Panc1 (cell line): ENCODE results near the gene PDYN. TPM values are rescaled to one million over a fixed set of nuclear protein-coding genes. Genes with fewer than 3 reads are reported as not detected.

Experiments
- ATAC-seq: fragments of 200-7000 bp; cut with Tn5 transposase; 2 replicates; pipeline ENCODE4 v1.9.1; 2020; ENCODE audit warnings: mild to moderate bottlenecking, moderate library complexity
- BruUV-seq: library from RNA; stranded (reverse); fragments of 400-500 nt; replicated peaks from 2 replicates; lab custom pipeline; 2021; lab: Mats Ljungman, UMichigan
- CTCF ChIA-PET: fragments of 300-600 bp; sonication (Branson Sonifier 250); formaldehyde crosslinking; loops from one replicate; lab custom pipeline; 2022; ENCODE audit warnings: antibody characterized with exemption; lab: Charles Lee
- POLR2A ChIA-PET: fragments of 300-600 bp; sonication (Branson Sonifier 250); formaldehyde crosslinking; loops from one replicate; lab custom pipeline; 2022; ENCODE audit warnings: antibody characterized with exemption; lab: Charles Lee
- DNase-seq: peaks from one replicate; pipeline ENCODE4 v3.0.0-alpha.2; 2010; ENCODE audit warnings: low read depth, low spot score
- H3K27ac ChIP-seq: 2 replicates; pipeline ENCODE4 v1.5.1; 2011; ENCODE audit warnings: mild to moderate bottlenecking, low read length, inconsistent platforms
- H3K27me3 ChIP-seq: fragments of 200-500 bp; sonication (Bioruptor generic); 2 replicates; pipeline ENCODE4 v1.6.0; 2014; ENCODE audit warnings: low read length, inconsistent platforms; ENCODE audit not compliant: control insufficient read depth, insufficient read depth
- H3K36me3 ChIP-seq: fragments of 200-500 bp; sonication (Bioruptor generic); 2 replicates; pipeline ENCODE4 v1.5.1; 2014; ENCODE audit warnings: inconsistent platforms, mild to moderate bottlenecking, low read length, moderate library complexity; ENCODE audit not compliant: control insufficient read depth, insufficient read depth
- H3K4me1 ChIP-seq: 2 replicates; pipeline ENCODE4 v1.5.1; 2011; ENCODE audit warnings: inconsistent platforms, mild to moderate bottlenecking, low read length, moderate library complexity; ENCODE audit not compliant: control insufficient read depth, insufficient read depth
- H3K4me3 ChIP-seq, 2 experiments: 2 replicates each; pipeline ENCODE4 v1.5.1; 2011 to 2012; ENCODE audit warnings: low read depth in 2 of 2, low read length in 2 of 2, mild to moderate bottlenecking in 2 of 2, inconsistent platforms in 1 of 2, moderate library complexity in 1 of 2
- H3K9me3 ChIP-seq: fragments of 200-500 bp; sonication (Bioruptor generic); 2 replicates; pipeline ENCODE4 v1.5.1; 2014; ENCODE audit warnings: low read depth, mild to moderate bottlenecking, inconsistent platforms, low read length, moderate library complexity; ENCODE audit not compliant: control insufficient read depth, insufficient read depth
- POLR2AphosphoS5 ChIP-seq: IDR thresholded peaks from 2 replicates; pipeline ENCODE4 v1.6.1; 2012; ENCODE audit warnings: mild to moderate bottlenecking, low read depth, low read length, moderate library complexity
- SIN3A ChIP-seq: IDR thresholded peaks from 2 replicates; pipeline ENCODE4 v1.6.1; 2012; ENCODE audit warnings: low read depth, mild to moderate bottlenecking, low read length, moderate library complexity, borderline replicate concordance; ENCODE audit not compliant: insufficient read depth
- TCF7L2 ChIP-seq: IDR thresholded peaks from 2 replicates; pipeline ENCODE4 v1.6.1; 2011; ENCODE audit warnings: mild to moderate bottlenecking, low read depth, low read length, inconsistent platforms
- in situ Hi-C: cut with HindIII; loops from 2 replicates; pipeline ENCODE4 v1.10.0; 2016; ENCODE audit warnings: low sequenced_read_pairs, low pct_unique_long_range_greater_than_20kb
- intact Hi-C: fragments of 100-400 bp; cut with micrococcal nuclease; formaldehyde crosslinking; loops from one replicate; pipeline ENCODE4 v1.10.0; 2022; ENCODE audit not compliant: unreplicated experiment
- total RNA-seq: library from RNA; stranded (reverse); gene quantifications from one replicate; pipeline ENCODE4 v1.2.1, GENCODE V29; 2021; ENCODE audit not compliant: unreplicated experiment
- TF ChIP-seq, protein P1 (sequence below): fragments of 450-650 bp; IDR thresholded peaks from 2 replicates; pipeline ENCODE4 v1.5.1; 2017; ENCODE audit warnings: mild to moderate bottlenecking
- TF ChIP-seq, protein P2 (sequence below), 2 experiments: IDR thresholded peaks; 2 replicates each; pipeline ENCODE4 v1.6.1; 2011 to 2012; ENCODE audit warnings: low read depth in 2 of 2, control low read depth in 1 of 2, low read length in 1 of 2, mild to moderate bottlenecking in 1 of 2, moderate library complexity in 1 of 2; ENCODE audit not compliant: insufficient read depth in 1 of 2

PDYN gene
- total RNA-seq, 1 experiment from 2014 or later: not detected

DNA sequence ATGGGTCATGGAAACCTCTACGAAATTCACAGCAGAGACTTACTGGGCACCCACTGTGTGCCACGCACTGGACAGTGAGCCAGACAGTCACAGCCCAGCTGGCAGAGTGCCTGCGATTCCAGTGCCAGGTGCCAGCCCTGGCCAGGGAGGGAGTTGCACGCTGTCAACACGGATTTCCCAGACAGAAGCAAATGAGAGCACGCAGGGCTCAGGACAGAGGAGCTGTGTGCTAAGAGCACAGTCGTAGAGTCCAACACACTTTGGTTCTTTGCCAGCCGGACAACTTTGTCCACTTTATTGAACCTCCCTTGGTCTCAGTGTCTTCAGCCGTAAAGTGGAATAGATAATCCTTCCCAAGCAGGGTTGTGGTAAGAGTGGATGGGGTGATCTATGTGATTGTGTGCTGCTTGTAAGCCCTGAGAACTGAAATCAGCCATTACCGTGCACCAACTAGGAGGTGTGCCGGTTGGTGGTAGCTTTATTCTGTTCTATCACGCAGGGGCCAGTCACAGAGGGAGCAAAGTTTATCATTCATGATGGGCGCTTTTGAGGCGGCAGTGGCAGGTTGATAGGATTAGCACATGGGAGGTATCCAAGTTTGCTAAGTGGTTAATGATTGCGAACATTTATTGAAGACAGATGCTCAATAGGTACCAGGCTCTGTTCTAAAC lies 58.0 kb downstream of the PDYN start:
- ChIA-PET POLR2A (no interaction called here), CTCF (no interaction called here)
- DNase-seq: no peak
- Histone ChIP-seq H3K27me3 (no peaks in the 10 kb centered on the region; the same call in none of the 2 replicates), H3K36me3 (no peaks in the 10 kb centered on the region), H3K9me3 (no peaks in the 10 kb centered on the region), H3K27ac (no peak overlapping the region), H3K4me3 (no peak overlapping the region), H3K4me1 (no peaks in the 10 kb centered on the region)
- intact Hi-C loops (no loop called here), in situ Hi-C loops (no loop called here)
- no peak for TF ChIP-seq TCF7L2
- TF ChIP-seq SIN3A: no peak
- no peak for TF ChIP-seq POLR2AphosphoS5
- TF ChIP-seq, protein P1, sequence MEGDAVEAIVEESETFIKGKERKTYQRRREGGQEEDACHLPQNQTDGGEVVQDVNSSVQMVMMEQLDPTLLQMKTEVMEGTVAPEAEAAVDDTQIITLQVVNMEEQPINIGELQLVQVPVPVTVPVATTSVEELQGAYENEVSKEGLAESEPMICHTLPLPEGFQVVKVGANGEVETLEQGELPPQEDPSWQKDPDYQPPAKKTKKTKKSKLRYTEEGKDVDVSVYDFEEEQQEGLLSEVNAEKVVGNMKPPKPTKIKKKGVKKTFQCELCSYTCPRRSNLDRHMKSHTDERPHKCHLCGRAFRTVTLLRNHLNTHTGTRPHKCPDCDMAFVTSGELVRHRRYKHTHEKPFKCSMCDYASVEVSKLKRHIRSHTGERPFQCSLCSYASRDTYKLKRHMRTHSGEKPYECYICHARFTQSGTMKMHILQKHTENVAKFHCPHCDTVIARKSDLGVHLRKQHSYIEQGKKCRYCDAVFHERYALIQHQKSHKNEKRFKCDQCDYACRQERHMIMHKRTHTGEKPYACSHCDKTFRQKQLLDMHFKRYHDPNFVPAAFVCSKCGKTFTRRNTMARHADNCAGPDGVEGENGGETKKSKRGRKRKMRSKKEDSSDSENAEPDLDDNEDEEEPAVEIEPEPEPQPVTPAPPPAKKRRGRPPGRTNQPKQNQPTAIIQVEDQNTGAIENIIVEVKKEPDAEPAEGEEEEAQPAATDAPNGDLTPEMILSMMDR: no peak
- TF ChIP-seq, protein P2, sequence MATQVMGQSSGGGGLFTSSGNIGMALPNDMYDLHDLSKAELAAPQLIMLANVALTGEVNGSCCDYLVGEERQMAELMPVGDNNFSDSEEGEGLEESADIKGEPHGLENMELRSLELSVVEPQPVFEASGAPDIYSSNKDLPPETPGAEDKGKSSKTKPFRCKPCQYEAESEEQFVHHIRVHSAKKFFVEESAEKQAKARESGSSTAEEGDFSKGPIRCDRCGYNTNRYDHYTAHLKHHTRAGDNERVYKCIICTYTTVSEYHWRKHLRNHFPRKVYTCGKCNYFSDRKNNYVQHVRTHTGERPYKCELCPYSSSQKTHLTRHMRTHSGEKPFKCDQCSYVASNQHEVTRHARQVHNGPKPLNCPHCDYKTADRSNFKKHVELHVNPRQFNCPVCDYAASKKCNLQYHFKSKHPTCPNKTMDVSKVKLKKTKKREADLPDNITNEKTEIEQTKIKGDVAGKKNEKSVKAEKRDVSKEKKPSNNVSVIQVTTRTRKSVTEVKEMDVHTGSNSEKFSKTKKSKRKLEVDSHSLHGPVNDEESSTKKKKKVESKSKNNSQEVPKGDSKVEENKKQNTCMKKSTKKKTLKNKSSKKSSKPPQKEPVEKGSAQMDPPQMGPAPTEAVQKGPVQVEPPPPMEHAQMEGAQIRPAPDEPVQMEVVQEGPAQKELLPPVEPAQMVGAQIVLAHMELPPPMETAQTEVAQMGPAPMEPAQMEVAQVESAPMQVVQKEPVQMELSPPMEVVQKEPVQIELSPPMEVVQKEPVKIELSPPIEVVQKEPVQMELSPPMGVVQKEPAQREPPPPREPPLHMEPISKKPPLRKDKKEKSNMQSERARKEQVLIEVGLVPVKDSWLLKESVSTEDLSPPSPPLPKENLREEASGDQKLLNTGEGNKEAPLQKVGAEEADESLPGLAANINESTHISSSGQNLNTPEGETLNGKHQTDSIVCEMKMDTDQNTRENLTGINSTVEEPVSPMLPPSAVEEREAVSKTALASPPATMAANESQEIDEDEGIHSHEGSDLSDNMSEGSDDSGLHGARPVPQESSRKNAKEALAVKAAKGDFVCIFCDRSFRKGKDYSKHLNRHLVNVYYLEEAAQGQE (IDR thresholded peaks at IDR 0.05; ENCODE audit: insufficient read depth in 1 of 2, low read depth in 2 of 2, low read length in 1 of 2): no peak
- ATAC-seq: no peak
- no TSS peak for BruUV-seq

DNA sequence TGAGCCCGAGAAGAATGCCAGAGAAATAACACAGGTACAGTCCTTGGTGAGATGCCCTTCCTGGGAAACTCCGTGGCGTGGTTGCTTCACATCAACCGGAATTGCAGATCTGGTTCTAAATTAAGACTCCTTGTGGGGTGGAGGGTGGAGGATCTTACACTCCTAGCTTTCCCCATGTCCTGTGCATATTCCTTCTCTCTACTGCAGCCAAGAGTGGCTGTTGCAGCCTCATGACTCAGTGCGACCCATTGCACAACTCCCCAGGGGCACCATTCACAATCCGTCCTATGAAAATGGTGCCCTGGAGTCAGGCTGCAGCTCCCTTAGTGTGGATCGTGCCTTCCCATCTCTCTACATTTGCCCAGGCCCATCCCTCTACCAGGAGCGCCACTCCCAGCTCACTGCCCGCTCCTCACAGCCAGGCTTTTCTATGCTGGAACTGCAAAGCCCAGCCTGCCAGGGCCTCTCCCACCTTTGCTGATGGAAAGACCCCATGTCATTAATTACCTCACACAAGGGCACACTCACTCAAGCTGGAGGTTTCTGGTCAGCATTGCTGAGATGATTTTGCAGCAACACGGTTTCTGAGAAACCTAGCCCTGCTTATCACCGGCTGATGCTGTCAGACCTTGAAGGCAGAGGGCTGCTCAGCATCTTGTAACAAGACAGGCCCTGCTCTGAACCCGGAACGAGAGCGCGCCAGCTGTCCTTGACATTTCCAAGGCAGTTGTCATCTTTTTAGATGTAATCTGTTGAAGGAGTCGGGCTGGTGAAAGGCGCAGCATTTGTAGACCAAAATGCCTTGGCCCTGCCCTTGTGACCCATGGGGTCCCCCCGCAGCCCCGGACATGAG lies 58.9 kb downstream of the PDYN start:
- DNase-seq: no peak
- H3K27ac ChIP-seq: no peak overlapping the region
- in situ Hi-C loops (no loop called here), intact Hi-C loops (no loop called here)
- H3K4me3 ChIP-seq: no peak overlapping the region
- TF ChIP-seq SIN3A: no peak
- TF ChIP-seq, protein P2 (IDR thresholded peaks at IDR 0.05; ENCODE audit: insufficient read depth in 1 of 2, low read depth in 2 of 2, low read length in 1 of 2): no peak
- TF ChIP-seq, protein P1: no peak
- no peak for TF ChIP-seq TCF7L2
- TF ChIP-seq POLR2AphosphoS5: no peak
- BruUV-seq: no TSS peak
- ATAC-seq: no peak
- peaks cover 2% of the 10 kb centered on the region for H3K27me3 ChIP-seq
- H3K9me3 ChIP-seq: no peaks in the 10 kb centered on the region
- no peaks in the 10 kb centered on the region for H3K4me1 ChIP-seq
- CTCF ChIA-PET: no interaction called here
- H3K36me3 ChIP-seq: no peaks in the 10 kb centered on the region
- POLR2A ChIA-PET: no interaction called here
